Measurements from ENCODE around the gene GALP. TPM values are rescaled to one million over a fixed set of nuclear protein-coding genes. Genes with fewer than 3 reads are reported as not detected.
A peak's percentile ranks its signal among the peaks of the same experiment; 100 is the strongest.
"Not testable (repeated sequence)": the region's sequence is repeated elsewhere in the genome, so short reads cannot be mapped to it uniquely, and the experiment has no call there.

GALP gene
- total RNA-seq, 2 donors from 2014 or later = not detected

GRCh38 chr19:56177564-56178243, 1.9 kb downstream of the GALP start:
- Mint-ChIP-seq H3K4me3 (no peak overlapping the region), H3K36me3 (no peaks in the 10 kb centered on the region), H3K27ac (no peak overlapping the region), H3K9me3 (no peaks in the 10 kb centered on the region), H3K27me3 (peaks cover 0 to 5% of the 10 kb centered on the region in 2 donors), H3K4me1 (ENCODE audit: low read depth in 2 of 2) (no peaks in the 10 kb centered on the region)
- ATAC-seq (no peak), DNase-seq (ENCODE audit: low spot score) (no peak)

- H3K4me1 Mint-ChIP-seq (ENCODE audit: low read depth in 2 of 2) = peaks cover 0 to 5% of the 10 kb centered on the region in 2 donors
- H3K4me3 Mint-ChIP-seq = no peak overlapping the region
- no peak for ATAC-seq
- no peaks in the 10 kb centered on the region for H3K36me3 Mint-ChIP-seq
- DNase-seq (ENCODE audit: low spot score) = no peak
- H3K27ac Mint-ChIP-seq = no peak overlapping the region
- no peaks in the 10 kb centered on the region for H3K9me3 Mint-ChIP-seq
- H3K27me3 Mint-ChIP-seq = peaks cover 0 to 3% of the 10 kb centered on the region in 2 donors
These were observed 14.0 kb downstream of the GALP start for GRCh38 chr19:56189785-56190184.

GRCh38 chr19:56191115-56191514, 15.3 kb downstream of the GALP start:
- Mint-ChIP-seq H3K9me3 (no peaks in the 10 kb centered on the region), H3K27me3 (no peaks in the 10 kb centered on the region), H3K4me1 (ENCODE audit: low read depth in 2 of 2) (no peaks in the 10 kb centered on the region), H3K27ac (no peak overlapping the region), H3K4me3 (no peak overlapping the region), H3K36me3 (no peaks in the 10 kb centered on the region)
- DNase-seq (ENCODE audit: low spot score) = no peak
- no peak for ATAC-seq

GRCh38 chr19:56191711-56192110, 15.9 kb downstream of the GALP start:
- Mint-ChIP-seq H3K4me3 (no peak overlapping the region), H3K27ac (no peak overlapping the region), H3K27me3 (no peaks in the 10 kb centered on the region), H3K36me3 (no peaks in the 10 kb centered on the region), H3K9me3 (no peaks in the 10 kb centered on the region), H3K4me1 (ENCODE audit: low read depth in 2 of 2) (no peaks in the 10 kb centered on the region)
- ATAC-seq = no peak
- no peak for DNase-seq (ENCODE audit: low spot score)

- Mint-ChIP-seq H3K36me3 (no peaks in the 10 kb centered on the region), H3K27ac (no peak overlapping the region), H3K27me3 (no peaks in the 10 kb centered on the region), H3K9me3 (no peaks in the 10 kb centered on the region), H3K4me3 (no peak overlapping the region), H3K4me1 (ENCODE audit: low read depth in 2 of 2) (no peaks in the 10 kb centered on the region)
- DNase-seq (ENCODE audit: low spot score) (no peak), ATAC-seq (no peak)
These were observed 18.3 kb downstream of the GALP start for GRCh38 chr19:56193981-56194640.

- H3K4me3 Mint-ChIP-seq = not testable (repeated sequence)
- peaks cover 4 to 17% of the 10 kb centered on the region in 2 donors for H3K27me3 Mint-ChIP-seq
These were observed 21.8 kb downstream of the GALP start, which contains the start of gene ZSCAN5B for GRCh38 chr19:56197646-56198045. Gene ZSCAN5B (minus strand): TSS chr19:56197783. CDS start chr19:56193052, 4,731 bp downstream.

GRCh38 chr19:56199687-56200086, 23.9 kb downstream of the GALP start:
- Mint-ChIP-seq H3K4me3 (no peak overlapping the region), H3K27me3 (peaks cover 4 to 17% of the 10 kb centered on the region in 2 donors), H3K9me3 (no peaks in the 10 kb centered on the region), H3K27ac (no peak overlapping the region), H3K4me1 (ENCODE audit: low read depth in 2 of 2) (no peaks in the 10 kb centered on the region), H3K36me3 (no peaks in the 10 kb centered on the region)
- ATAC-seq = no peak
- DNase-seq (ENCODE audit: low spot score) = no peak

More at GRCh38 chr19:56197646-56198045, 21.8 kb downstream of the GALP start, which contains the start of gene ZSCAN5B:
- not testable (repeated sequence) for ATAC-seq; H3K4me1 Mint-ChIP-seq (ENCODE audit: low read depth in 2 of 2); H3K27ac Mint-ChIP-seq; H3K9me3 Mint-ChIP-seq; DNase-seq (ENCODE audit: low spot score); H3K36me3 Mint-ChIP-seq

GRCh38 chr19:56201973-56202372, 26.2 kb downstream of the GALP start, which contains the start of gene ZSCAN5C:
Gene ZSCAN5C (plus strand): TSS chr19:56202273. CDS start chr19:56205914, 3,641 bp downstream.
- no peak for DNase-seq (ENCODE audit: low spot score)
- Mint-ChIP-seq H3K4me3 (no peak within 1 kb of the TSS), H3K36me3 (no peaks in the 10 kb centered on the region), H3K27ac (no peak within 1 kb of the TSS), H3K27me3 (peaks cover 7 to 17% of the 10 kb centered on the region in 2 donors), H3K4me1 (ENCODE audit: low read depth in 2 of 2) (no peaks in the 10 kb centered on the region), H3K9me3 (no peaks in the 10 kb centered on the region)
- no peak for ATAC-seq

GRCh38 chr19:56207581-56207980, 31.8 kb downstream of the GALP start:
- H3K9me3 Mint-ChIP-seq; H3K36me3 Mint-ChIP-seq; ATAC-seq; H3K4me1 Mint-ChIP-seq (ENCODE audit: low read depth in 2 of 2); H3K27ac Mint-ChIP-seq; H3K4me3 Mint-ChIP-seq; DNase-seq (ENCODE audit: low spot score); H3K27me3 Mint-ChIP-seq: not testable (repeated sequence)

- H3K27ac Mint-ChIP-seq = no peak overlapping the region
- no peaks in the 10 kb centered on the region for H3K9me3 Mint-ChIP-seq
- H3K4me1 Mint-ChIP-seq (ENCODE audit: low read depth in 2 of 2) = no peaks in the 10 kb centered on the region
- DNase-seq (ENCODE audit: low spot score) = no peak
- H3K27me3 Mint-ChIP-seq = peaks cover 7 to 14% of the 10 kb centered on the region in 2 donors
- H3K4me3 Mint-ChIP-seq = no peak overlapping the region
- ATAC-seq = no peak
- no peaks in the 10 kb centered on the region for H3K36me3 Mint-ChIP-seq
These were observed 33.3 kb downstream of the GALP start for GRCh38 chr19:56209091-56209490.

GRCh38 chr19:56210036-56210435, 34.2 kb downstream of the GALP start:
- not testable (repeated sequence) for H3K9me3 Mint-ChIP-seq; DNase-seq (ENCODE audit: low spot score); H3K4me3 Mint-ChIP-seq; H3K27ac Mint-ChIP-seq; H3K36me3 Mint-ChIP-seq; H3K4me1 Mint-ChIP-seq (ENCODE audit: low read depth in 2 of 2)
- ATAC-seq = peak in 1 of 2 donors; percentile 48
- H3K27me3 Mint-ChIP-seq = peaks cover 13 to 20% of the 10 kb centered on the region in 2 donors

- ATAC-seq (no peak), DNase-seq (ENCODE audit: low spot score) (no peak)
- Mint-ChIP-seq H3K36me3 (no peaks in the 10 kb centered on the region), H3K27ac (no peak overlapping the region), H3K4me1 (ENCODE audit: low read depth in 2 of 2) (peaks cover 0 to 5% of the 10 kb centered on the region in 2 donors), H3K9me3 (no peaks in the 10 kb centered on the region), H3K4me3 (no peak overlapping the region), H3K27me3 (peaks cover 10 to 20% of the 10 kb centered on the region in 2 donors)
These were observed 35.9 kb downstream of the GALP start for GRCh38 chr19:56211718-56212117.

GRCh38 chr19:56217039-56217949, 41.5 kb downstream of the GALP start:
- peaks cover 0 to 7% of the 10 kb centered on the region in 2 donors for H3K4me1 Mint-ChIP-seq (ENCODE audit: low read depth in 2 of 2)
- no peaks in the 10 kb centered on the region for H3K36me3 Mint-ChIP-seq
- peak overlapping the region; percentile 34 for H3K4me3 Mint-ChIP-seq
- no peak overlapping the region for H3K27ac Mint-ChIP-seq
- DNase-seq (ENCODE audit: low spot score) = no peak
- peak; percentile 58 to 75 for ATAC-seq
- H3K27me3 Mint-ChIP-seq = peaks cover 13 to 19% of the 10 kb centered on the region in 2 donors
- H3K9me3 Mint-ChIP-seq = no peaks in the 10 kb centered on the region

Measured in natural killer cell treated with Interleukin-12 subunit alpha and Interleukin-12 subunit beta and Interleukin-15 and Interleukin-18, amount 100 ng/mL, for 72 hours (primary cell).